GM12878 (cell line): ENCODE results near the gene IFNA16. TPM values are rescaled to one million over a fixed set of nuclear protein-coding genes. Genes with fewer than 3 reads are reported as not detected.
"Not testable (repeated sequence)": the region's sequence is repeated elsewhere in the genome, so short reads cannot be mapped to it uniquely, and the experiment has no call there.

Experiments
- ATAC-seq: fragments of 200-7000 bp; cut with Tn5 transposase; 3 replicates; pipeline ENCODE4 v1.9.1; 2020; ENCODE audit warnings: mild to moderate bottlenecking, moderate library complexity
- BruUV-seq: library from RNA; stranded (reverse); fragments of 400-500 nt; replicated peaks from 2 replicates; lab custom pipeline; 2021; lab: Mats Ljungman, UMichigan
- CTCF ChIA-PET: fragments of 300-600 bp; sonication (Branson Sonifier 250); formaldehyde crosslinking; extraction: SDS; loops from one replicate; lab custom pipeline; 2021; ENCODE audit warnings: inconsistent platforms; lab: Yijun Ruan, JAX
- POLR2A ChIA-PET: fragments of 350-600 bp; formaldehyde crosslinking; extraction: SDS; loops from one replicate; lab custom pipeline; 2021; ENCODE audit warnings: inconsistent platforms; lab: Charles Lee
- RAD21 ChIA-PET: fragments of 300-600 bp; sonication (Branson Sonifier 250); formaldehyde crosslinking; loops from one replicate; lab custom pipeline; 2023; ENCODE audit warnings: antibody characterized with exemption; ENCODE audit not compliant: unreplicated experiment; lab: Charles Lee
- SMC1A ChIA-PET: fragments of 300-600 bp; sonication (Branson Sonifier 250); formaldehyde crosslinking; loops from one replicate; lab custom pipeline; 2023; ENCODE audit not compliant: unreplicated experiment, uncharacterized antibody; lab: Charles Lee
- DNase-seq: peaks from one replicate; pipeline ENCODE4 v3.0.0-alpha.2; 2011; ENCODE audit warnings: low read depth, low spot score
- FAIRE-seq: peaks from 3 replicates; lab custom pipeline; 2011; peaks lifted over from hg19 to GRCh38; lab: Jason Lieb, UNC
- H2AFZ ChIP-seq: 2 replicates; pipeline ENCODE4 v1.6.0; 2011; ENCODE audit warnings: low read depth, low read length, control low read depth; ENCODE audit not compliant: control insufficient read depth
- H3K27ac ChIP-seq: 2 replicates; pipeline ENCODE4 v1.5.1; 2011; ENCODE audit warnings: control low read depth; ENCODE audit not compliant: control insufficient read depth, insufficient read depth
- H3K27me3 ChIP-seq, 2 experiments: replicated peaks in 1 of 2; 2 replicates each; pipeline versions ENCODE4 v1.6.0 to v1.6.1; 2011; ENCODE audit warnings: low read length in 1 of 2; ENCODE audit not compliant: control insufficient read depth in 2 of 2, insufficient read depth in 2 of 2
- H3K36me3 ChIP-seq, 2 experiments: 2 replicates each; pipeline ENCODE4 v1.5.1; 2011; ENCODE audit warnings: low read length in 1 of 2; ENCODE audit not compliant: control insufficient read depth in 2 of 2, insufficient read depth in 2 of 2
- H3K4me1 ChIP-seq: 2 replicates; pipeline ENCODE4 v1.6.1; 2011; ENCODE audit warnings: mild to moderate bottlenecking, low read length, moderate library complexity, mixed read lengths; ENCODE audit not compliant: control insufficient read depth, insufficient read depth
- H3K4me2 ChIP-seq: 2 replicates; pipeline ENCODE4 v1.6.0; 2011; ENCODE audit warnings: control low read depth; ENCODE audit not compliant: control insufficient read depth, insufficient read depth
- H3K4me3 ChIP-seq: fragments of 200-600 bp; sonication (generic); 2 replicates; pipeline ENCODE4 v1.5.1; 2016
- H3K79me2 ChIP-seq: 2 replicates; pipeline ENCODE4 v1.6.0; 2011; ENCODE audit warnings: low read length; ENCODE audit not compliant: control insufficient read depth, insufficient read depth
- H3K9ac ChIP-seq: 2 replicates; pipeline ENCODE4 v1.8.0; 2011; ENCODE audit warnings: low read length, control low read depth, mixed read lengths; ENCODE audit not compliant: control insufficient read depth, insufficient read depth
- H3K9me3 ChIP-seq: replicated peaks from 3 replicates; pipeline ENCODE4 v1.5.1; 2011; ENCODE audit warnings: mild to moderate bottlenecking, low read length; ENCODE audit not compliant: control insufficient read depth, insufficient read depth
- H4K20me1 ChIP-seq: 2 replicates; pipeline ENCODE4 v1.6.0; 2011; ENCODE audit not compliant: control insufficient read depth, insufficient read depth
- CTCF ChIP-seq, 3 experiments: IDR thresholded peaks in 2 of 3; conservative IDR thresholded peaks in 1 of 3; 2 replicates each; pipeline ENCODE4 v1.5.1; 2011; ENCODE audit warnings: low read depth in 3 of 3, low read length in 3 of 3, mild to moderate bottlenecking in 3 of 3, control low read depth in 2 of 3, moderate library complexity in 2 of 3, inconsistent platforms in 1 of 3, mixed read lengths in 1 of 3; ENCODE audit not compliant: control insufficient read depth in 2 of 3, insufficient read depth in 1 of 3; ENCODE audit errors: extremely low read depth in 1 of 3
- RAD21 ChIP-seq: IDR thresholded peaks from 2 replicates; pipeline ENCODE4 v1.6.1; 2011; ENCODE audit warnings: mild to moderate bottlenecking, low read depth, low read length, moderate library complexity; ENCODE audit not compliant: insufficient read depth
- SMC3 ChIP-seq: IDR thresholded peaks from 2 replicates; pipeline ENCODE4 v1.6.1; 2011; ENCODE audit warnings: low read length, improper control_type of control experiment, borderline replicate concordance
- YY1 ChIP-seq: IDR thresholded peaks from 2 replicates; pipeline ENCODE4 v1.6.1; 2011; ENCODE audit warnings: low read depth, mild to moderate bottlenecking, low read length
- WGBS: methylation state at CpG from one replicate; pipeline ENCODE4 v1.1.6; 2016; ENCODE audit warnings: low lambda C conversion rate; ENCODE audit not compliant: insufficient replicate concordance, insufficient coverage; ENCODE audit errors: missing lambda C conversion rate; 5-methylcytosine and 5-hydroxymethylcytosine counted together
- in situ Hi-C: fragments of 300-500 bp; cut with MboI; formaldehyde crosslinking; loops from 9 replicates; pipeline ENCODE4 v1.14.3; 2018; ENCODE audit warnings: mixed read lengths
- intact Hi-C: fragments of 100-400 bp; cut with micrococcal nuclease; formaldehyde crosslinking; loops from one replicate; pipeline ENCODE4 v1.14.2; 2022; ENCODE audit not compliant: unreplicated experiment
- polyA plus RNA-seq, 11 experiments: library from polyadenylated mRNA; depleted of rRNA in 4 of 11; unstranded in 6 of 11; stranded (reverse) in 5 of 11; fragments of >200 nt; fragmentation: Nextera tagmentation in 4 of 11; fragmentation: Illumina TruSeq in 1 of 11; extraction: Ambion mirVana in 4 of 11; extraction: Trizol in 1 of 11; gene quantifications; 1 replicate in 1 of 11; 2 replicates in 10 of 11; pipeline versions ENCODE4 v1.2.1 to v1.2.3, GENCODE V29; 2011 to 2016; ENCODE audit warnings: inconsistent platforms in 2 of 11, missing spikeins in 2 of 11, low read depth in 1 of 11
- total RNA-seq, 4 experiments: library from RNA; depleted of rRNA in 3 of 4; stranded (reverse); fragments of >200 nt in 3 of 4; fragmentation: Illumina TruSeq in 1 of 4; extraction: Trizol in 1 of 4; gene quantifications; 2 replicates each; pipeline versions ENCODE4 v1.2.1 to v1.2.3, GENCODE V29; 2013 to 2021

The IFNA16 gene
- total and polyA plus RNA-seq, 10 of the 15 experiments (the other 5 are each of a cell fraction or from before 2014, with no cell fraction given): not detected

DNA sequence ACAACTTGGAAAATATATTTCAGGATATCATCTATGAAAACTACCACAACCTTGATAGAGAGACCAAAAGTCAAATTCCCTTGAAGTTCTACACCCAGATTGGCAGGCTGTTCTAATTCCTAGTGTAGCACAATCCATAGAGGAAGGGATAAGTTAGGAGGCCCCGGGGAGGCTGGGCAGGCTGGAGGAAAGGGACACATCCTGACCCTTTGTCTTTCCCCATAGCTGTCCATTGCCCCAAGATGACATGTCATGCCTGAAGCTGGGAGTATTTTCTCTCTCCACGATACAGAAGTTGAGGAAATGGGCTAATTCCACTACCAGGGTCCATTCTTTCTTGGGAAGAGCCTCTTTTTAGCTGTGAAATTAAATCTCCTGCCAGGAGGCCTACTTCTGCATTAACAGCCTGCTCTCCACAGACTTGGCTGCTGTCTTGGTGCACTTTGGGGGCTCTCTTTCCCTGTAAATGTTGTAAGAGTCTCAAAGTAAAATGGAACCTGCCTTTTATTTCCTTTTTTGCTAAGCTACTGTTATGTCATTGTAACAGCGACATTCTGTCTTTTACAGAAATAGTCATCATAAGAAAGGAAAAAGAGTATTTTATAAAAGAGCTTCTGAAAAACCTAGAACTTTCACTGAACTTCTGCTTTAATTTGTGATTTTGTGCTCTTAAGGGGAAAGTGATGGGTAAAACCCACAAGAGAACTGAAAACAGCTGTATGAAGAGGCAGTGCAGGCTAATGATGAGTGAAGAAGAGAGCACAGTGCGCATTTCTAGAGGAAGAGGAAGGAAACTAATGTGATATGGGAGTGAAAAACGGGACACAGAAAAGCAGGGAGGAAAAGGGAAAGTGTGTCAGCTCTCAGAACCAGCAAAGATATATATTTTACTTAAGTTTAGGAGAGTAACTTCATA lies 3.4 kb downstream of the IFNA16 start:
- SMC1A ChIA-PET: interaction anchor here (0.6 to 1.5 kb wide), 5 partner anchors 18 to 1949 kb away, joined by 3 to 5 read pairs (median 3); no protein-coding TSS in a partner anchor
- CTCF ChIA-PET: interaction anchor here (0.7 to 2.1 kb wide), 17 partner anchors 10 to 577 kb away, joined by 3 to 9 read pairs (median 3); no protein-coding TSS in a partner anchor
- H3K4me1 ChIP-seq, intact Hi-C loops, H4K20me1 ChIP-seq, in situ Hi-C loops, POLR2A ChIA-PET, H2AFZ ChIP-seq, H3K4me2 ChIP-seq, BruUV-seq, H3K36me3 ChIP-seq, H3K27me3 ChIP-seq, H3K79me2 ChIP-seq, H3K4me3 ChIP-seq, DNase-seq, H3K9me3 ChIP-seq, H3K27ac ChIP-seq, H3K9ac ChIP-seq: not testable (repeated sequence)
- peak; percentile 49 for FAIRE-seq
- RAD21 ChIA-PET: interaction anchor here (0.7 to 0.8 kb wide), 2 partner anchors 18 to 115 kb away, joined by 3 to 9 read pairs; no protein-coding TSS in a partner anchor
- 20% methylated on average over 4 of the region's 5 CpGs for WGBS
- ATAC-seq: peak; percentile 87
- TF ChIP-seq RAD21 (peak; percentile 57), YY1 (peak; percentile 68), CTCF (IDR thresholded peaks at IDR 0.05 in 2 of 3, conservative IDR thresholded peaks at IDR 0.05 in 1 of 3; ENCODE audit: control insufficient read depth in 2 of 3, extremely low read depth in 1 of 3, insufficient read depth in 1 of 3, low read depth in 3 of 3, low read length in 3 of 3) (peak; percentile 37 to 67 (median 47); a peak in 5 of 6 replicates), SMC3 (peak; percentile 33; the same call in 1 of the 2 replicates)

DNA sequence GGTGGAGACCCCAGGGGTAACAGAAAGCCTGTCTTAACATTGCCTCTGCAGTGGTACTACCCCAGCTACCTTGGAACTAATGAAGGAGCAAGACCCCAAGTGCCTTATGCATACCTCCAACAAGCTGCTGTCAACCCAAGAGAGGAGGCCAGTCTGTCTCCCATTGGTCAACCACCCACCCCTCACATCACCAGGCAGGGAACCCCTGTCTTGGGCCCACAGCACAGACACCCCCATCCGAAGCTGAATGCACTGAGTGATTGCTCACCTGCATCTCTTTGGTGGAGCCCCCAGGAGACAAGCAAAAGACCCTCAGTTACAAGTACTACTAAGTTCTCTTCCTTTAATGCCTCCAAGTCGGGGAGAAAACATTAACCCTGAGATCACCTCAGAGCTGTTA lies 5.0 kb downstream of the IFNA16 start:
- intact Hi-C loops, POLR2A ChIA-PET, H3K9me3 ChIP-seq, H2AFZ ChIP-seq, in situ Hi-C loops, H3K4me2 ChIP-seq, H3K27ac ChIP-seq, BruUV-seq, DNase-seq, H3K4me3 ChIP-seq, RAD21 ChIA-PET, H3K9ac ChIP-seq, ATAC-seq, H3K36me3 ChIP-seq, H3K27me3 ChIP-seq, H3K4me1 ChIP-seq, H3K79me2 ChIP-seq, FAIRE-seq, H4K20me1 ChIP-seq: not testable (repeated sequence)
- ChIA-PET SMC1A (interaction anchor here (1.4 to 1.5 kb wide), 2 partner anchors 17 to 108 kb away, joined by 3 to 5 read pairs; no protein-coding TSS in a partner anchor), CTCF (interaction anchor here (1.0 to 2.1 kb wide), 6 partner anchors 8 to 578 kb away, joined by 3 to 9 read pairs (median 5); no protein-coding TSS in a partner anchor)
- 14% methylated on average over 2 of the region's 2 CpGs for WGBS

GRCh38 chr9:21210782-21211181 lies 6.3 kb downstream of the IFNA16 start:
- H3K27ac ChIP-seq, FAIRE-seq, SMC1A ChIA-PET, H3K79me2 ChIP-seq, DNase-seq, RAD21 ChIA-PET, H3K4me3 ChIP-seq, H3K9me3 ChIP-seq, H3K4me2 ChIP-seq, BruUV-seq, H4K20me1 ChIP-seq, H3K27me3 ChIP-seq, H2AFZ ChIP-seq, H3K4me1 ChIP-seq, H3K36me3 ChIP-seq, H3K9ac ChIP-seq, intact Hi-C loops, in situ Hi-C loops, ATAC-seq, POLR2A ChIA-PET: not testable (repeated sequence)
- 0% methylated on average over 2 of the region's 2 CpGs for whole genome bisulfite sequencing
- CTCF ChIA-PET: interaction anchor here (1.0 kb wide), 1 partner anchor 116 kb away, joined by 3 read pairs; no protein-coding TSS in a partner anchor
